GM12865 (cell line): ENCODE measurements around the gene CDC42.

Source experiments
- DNase-seq: peaks from one replicate; pipeline ENCODE4 v3.0.0; 2010; ENCODE audit warnings: low read depth
- H3K4me3 ChIP-seq: 2 replicates; pipeline ENCODE4 v1.5.1; 2011; ENCODE audit warnings: mild to moderate bottlenecking, low read depth, low read length, control low read depth
- CTCF ChIP-seq: IDR thresholded peaks from 2 replicates; pipeline ENCODE4 v1.5.1; 2011; ENCODE audit warnings: low read length, control low read depth, low read depth, inconsistent platforms; ENCODE audit not compliant: insufficient read depth; ENCODE audit errors: missing control alignments

CDC42 gene

GRCh38 chr1:22043198-22043769 lies 9.2 kb upstream of the CDC42 start:
- DNase-seq = peak; percentile 47
- no peak for TF ChIP-seq CTCF
- no peak overlapping the region for H3K4me3 ChIP-seq

DNA sequence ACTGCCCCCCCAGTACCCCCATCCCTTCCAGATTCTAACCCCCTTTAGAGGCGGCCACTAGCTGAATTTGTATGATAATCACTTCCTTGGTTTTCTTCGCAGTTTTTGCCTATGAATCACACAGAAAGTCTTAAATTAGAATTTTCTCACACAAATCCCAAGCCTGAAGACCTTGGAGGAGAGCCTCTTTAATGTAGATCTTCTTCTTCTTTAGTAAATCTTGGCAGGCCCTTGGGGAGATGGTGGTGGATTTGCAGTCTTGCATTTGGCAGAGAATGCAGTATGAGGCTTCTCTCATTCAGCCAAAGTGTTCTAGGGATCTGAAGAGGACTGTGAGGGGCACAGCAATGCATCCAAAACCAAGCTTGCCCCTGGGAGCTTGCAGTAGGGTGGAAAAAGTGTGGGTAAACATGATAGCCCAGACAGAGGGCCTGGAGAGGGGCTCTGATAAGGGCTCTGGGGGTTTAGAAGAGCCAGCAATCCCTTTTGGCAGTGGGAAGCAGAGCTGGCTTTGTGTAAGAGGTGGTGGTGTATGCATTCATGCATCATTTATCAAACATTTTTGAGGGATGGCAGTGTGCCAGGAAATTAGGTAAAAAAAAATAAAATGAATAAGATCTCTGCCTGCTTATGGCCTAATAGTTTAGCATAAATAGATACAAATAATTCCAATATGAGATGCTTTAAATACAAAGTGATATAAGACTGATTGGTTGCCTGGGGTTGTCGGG lies 7.7 kb upstream of the CDC42 start:
- no peak for TF ChIP-seq CTCF
- DNase-seq = peak; percentile 34
- H3K4me3 ChIP-seq = no peak overlapping the region

DNA sequence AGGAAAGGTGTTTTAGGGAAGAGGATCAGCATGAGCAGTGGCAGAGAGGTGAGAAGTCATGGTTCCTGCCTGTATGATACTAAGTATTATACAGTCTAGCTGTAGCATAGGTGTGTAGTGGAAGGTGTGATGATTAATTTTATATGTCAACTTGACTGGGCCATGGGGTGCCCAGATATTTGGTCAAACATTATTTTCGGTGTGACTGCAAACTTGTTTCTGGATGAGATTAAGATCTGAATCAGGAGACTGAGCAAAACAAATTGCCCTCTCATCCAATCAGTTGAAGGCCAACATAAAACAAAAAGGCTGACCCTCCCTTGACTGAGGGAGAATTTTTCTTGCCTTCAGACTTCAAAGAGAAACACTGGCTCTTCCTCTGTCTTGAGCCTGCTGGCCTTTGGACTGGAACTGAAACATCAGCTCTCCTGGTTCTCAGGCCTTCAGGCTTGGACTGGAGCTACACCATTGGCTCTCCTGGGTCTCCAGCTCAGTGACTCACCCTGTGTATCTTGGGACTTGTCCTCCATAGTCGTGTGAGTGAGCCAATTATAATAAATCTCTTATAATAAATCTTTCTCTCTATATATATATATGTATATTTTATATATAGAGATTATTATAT lies 6.8 kb upstream of the CDC42 start:
- no peak for TF ChIP-seq CTCF
- no peak for DNase-seq
- H3K4me3 ChIP-seq = no peak overlapping the region

GRCh38 chr1:22048351-22049192 lies 3.9 kb upstream of the CDC42 start:
- TF ChIP-seq CTCF = no peak
- DNase-seq = peak; percentile 85
- no peak overlapping the region for H3K4me3 ChIP-seq

- H3K4me3 ChIP-seq = no peak overlapping the region
- no peak for TF ChIP-seq CTCF
- no peak for DNase-seq
Observed at GRCh38 chr1:22050330-22050729, 2.2 kb upstream of the CDC42 start.

DNA sequence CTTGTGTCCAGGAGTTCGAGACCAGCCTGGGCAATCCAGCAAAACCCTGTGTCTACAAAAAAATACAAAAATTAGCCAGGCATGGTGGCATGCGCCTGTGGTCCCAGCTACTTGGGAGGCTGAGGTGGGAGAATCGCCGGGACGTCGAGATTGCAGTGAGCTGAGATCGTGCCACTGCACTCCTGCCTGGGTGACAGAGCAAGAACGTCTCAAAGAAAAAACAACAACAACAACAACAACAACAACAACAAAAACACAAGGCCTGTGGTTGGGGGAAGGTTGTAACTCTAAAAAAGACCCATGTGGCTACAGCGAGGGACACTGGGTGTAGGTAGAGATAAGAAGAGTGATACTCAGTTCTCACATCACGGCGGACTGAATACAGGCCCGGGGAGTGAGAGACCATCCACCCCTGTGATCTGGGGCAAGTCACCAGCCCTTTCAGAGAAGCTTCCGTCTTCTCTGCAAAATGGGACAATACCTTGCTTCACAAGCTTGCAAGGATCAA lies 848 bp upstream of the CDC42 start:
- no peak for TF ChIP-seq CTCF
- peak overlapping the region; percentile 50; the same call in 1 of the 2 replicates for H3K4me3 ChIP-seq
- DNase-seq = no peak
